HG02610 (cell line): ENCODE results near the gene GABBR2.

Source experiments
- ATAC-seq: cut with Tn5 transposase; IDR thresholded peaks from one replicate; pipeline ENCODE4 v1.9.1; 2021; ENCODE audit warnings: mild to moderate bottlenecking, moderate library complexity; ENCODE audit not compliant: unreplicated experiment

The GABBR2 gene

DNA sequence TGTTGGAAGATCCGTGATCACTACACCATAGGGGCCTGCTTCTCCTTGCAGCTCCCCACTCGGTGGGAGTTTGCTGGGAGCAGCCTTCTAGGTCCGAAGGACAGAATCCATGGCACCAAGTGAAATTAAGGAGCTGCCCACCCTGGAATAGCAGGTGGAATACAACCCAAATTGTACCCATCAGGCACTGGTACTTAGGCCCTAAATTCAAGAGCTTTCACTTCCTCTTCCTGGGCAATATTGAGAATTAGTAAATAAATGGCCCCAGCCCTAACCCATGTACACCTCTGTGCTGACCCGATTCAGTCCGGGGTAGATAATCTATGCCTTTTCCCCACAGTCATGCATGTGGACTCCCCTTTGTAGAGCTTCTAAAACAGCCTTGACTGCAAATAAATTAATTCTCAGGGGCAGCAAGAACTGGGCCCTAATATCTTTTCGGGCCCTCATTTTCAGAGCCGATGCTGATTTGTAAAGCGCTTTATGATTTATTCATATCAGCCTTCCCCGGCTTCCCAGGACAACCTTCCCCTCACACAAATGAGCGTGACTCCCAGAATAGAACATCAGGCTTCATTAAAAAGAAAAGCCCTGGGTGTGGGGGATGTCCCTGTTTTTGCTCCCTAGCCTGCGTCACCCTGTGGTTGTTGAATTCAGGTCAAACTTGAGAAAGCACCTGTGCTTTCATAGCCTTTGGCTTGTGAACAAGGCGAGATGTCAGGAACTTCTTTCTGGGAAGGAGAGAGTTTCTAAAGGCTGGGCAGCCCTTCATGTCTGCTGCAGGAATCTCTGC lies 327.2 kb downstream of the GABBR2 start:
- ATAC-seq = peak; percentile 31

DNA sequence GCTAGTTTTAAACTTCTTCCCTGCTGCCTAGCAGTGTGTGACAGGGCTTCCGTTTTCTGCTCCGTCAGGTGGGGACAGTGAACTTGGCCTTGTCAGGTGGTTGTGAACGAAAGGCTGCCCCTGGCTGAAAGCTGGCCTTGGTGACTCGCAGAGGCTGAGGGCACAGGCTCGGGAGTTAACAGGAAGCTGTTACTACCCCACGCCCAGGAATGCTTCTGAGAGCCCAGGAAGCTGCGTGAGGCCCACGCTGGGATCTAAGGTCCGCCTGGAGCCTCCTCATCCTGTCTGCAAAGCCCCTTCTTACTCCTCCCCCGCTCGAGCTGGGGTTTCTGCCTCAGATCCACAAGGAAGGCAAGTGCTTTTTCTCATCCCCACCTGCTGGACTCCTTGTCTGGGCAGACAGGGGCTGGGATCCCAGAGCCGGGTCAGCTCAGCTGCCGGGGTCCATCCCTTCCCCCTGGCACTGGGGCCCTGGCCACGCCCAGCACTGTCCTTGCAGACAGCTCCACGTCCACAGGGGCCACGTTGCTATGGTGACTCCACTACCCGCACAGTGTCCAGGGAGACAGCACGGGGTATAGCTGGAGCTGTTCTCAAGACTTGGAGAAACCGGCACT lies 328.6 kb downstream of the GABBR2 start:
- peak; percentile 40 for ATAC-seq

DNA sequence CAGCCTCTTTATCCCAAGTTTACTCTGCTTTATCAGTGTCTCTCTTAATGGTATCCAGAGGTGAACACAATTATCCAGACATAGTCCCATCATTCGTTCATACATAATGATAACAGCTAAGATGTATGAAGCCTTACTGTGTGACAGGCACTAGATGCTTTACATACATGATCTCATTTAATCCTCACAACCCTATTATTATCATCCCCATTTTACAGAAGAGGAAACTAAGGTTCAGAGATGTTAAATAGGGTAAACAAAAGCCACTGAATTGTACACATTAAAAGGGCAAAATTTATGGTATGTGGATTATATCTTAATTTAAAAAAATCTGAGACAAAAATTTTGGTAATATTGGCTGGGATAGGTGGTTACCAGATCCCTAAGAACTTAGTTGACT lies 329.2 kb downstream of the GABBR2 start:
- no peak for ATAC-seq

DNA sequence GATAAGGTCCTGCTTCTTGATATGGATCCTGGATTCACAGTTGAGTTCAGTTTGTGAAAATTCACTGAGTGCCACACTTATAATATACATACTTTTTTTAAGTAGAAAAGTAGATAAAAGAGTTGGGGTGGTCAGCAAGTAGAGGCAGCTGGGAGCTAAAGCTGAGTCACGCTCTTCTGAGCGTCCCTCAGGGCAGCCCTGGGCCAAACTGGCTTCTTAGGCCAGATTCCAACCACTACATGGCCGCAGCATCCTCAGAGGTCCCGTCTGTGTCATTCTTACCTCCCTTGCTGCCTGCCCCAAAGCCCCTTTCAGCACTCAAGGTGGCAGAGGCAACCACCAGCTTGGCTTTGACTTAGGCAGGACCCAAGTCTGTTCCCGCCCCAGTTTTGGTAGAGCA lies 329.9 kb downstream of the GABBR2 start:
- ATAC-seq = no peak

DNA sequence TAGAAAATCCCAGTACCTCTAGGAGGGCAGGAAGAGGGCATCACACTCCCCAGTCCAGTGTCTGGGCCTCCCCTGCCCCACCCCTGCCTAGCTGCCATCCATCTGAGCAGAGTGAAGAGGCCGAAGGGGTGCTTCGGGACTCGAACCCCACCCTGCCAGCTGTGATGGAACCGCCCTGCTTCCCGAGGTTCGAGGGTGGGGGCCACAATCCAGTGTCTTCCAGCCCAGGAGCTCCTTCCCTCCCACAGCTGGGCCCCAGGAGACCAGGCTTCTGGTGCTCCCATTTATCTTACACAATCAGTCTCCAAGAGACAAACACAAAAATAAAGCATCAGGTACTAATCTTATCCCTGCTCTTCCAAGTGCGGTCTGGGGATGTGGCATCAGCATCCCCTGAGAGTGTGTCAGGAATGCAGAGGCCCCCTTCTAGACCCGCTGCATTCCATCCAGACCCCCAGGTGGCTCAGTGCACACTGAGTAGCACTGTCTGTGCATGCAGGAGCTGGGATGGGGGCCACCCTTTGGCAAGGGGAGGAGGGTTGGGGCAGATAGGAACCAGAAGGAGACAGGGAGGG lies 330.4 kb downstream of the GABBR2 start:
- no peak for ATAC-seq

DNA sequence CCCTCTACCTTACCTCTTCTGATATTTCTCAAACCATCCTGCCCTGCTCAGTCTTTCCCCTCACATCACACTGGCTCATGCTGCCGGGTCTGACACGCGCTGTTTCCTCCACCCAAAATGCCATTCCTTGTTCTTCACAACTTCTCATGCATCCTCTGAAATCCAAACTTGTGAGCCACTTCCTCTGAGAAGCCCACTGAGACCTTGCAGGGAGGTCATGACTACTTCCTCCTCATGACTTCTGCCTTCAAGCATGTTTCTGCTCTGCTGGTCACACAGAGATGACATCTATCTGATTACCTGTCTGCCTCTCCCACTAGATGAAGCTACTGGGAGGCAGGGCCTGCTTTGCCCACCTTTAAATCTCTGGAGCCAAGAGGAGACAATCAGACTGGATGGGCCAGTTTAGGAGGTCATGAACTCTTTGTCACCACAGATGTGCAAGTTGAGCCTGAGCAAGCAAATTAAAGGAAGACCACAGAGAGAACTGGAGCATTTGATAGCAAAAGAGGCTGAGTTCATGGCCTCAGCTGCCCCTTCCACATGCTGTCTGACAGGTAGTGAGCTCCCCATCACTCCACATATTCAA lies 333.5 kb downstream of the GABBR2 start:
- peak; percentile 40 for ATAC-seq

DNA sequence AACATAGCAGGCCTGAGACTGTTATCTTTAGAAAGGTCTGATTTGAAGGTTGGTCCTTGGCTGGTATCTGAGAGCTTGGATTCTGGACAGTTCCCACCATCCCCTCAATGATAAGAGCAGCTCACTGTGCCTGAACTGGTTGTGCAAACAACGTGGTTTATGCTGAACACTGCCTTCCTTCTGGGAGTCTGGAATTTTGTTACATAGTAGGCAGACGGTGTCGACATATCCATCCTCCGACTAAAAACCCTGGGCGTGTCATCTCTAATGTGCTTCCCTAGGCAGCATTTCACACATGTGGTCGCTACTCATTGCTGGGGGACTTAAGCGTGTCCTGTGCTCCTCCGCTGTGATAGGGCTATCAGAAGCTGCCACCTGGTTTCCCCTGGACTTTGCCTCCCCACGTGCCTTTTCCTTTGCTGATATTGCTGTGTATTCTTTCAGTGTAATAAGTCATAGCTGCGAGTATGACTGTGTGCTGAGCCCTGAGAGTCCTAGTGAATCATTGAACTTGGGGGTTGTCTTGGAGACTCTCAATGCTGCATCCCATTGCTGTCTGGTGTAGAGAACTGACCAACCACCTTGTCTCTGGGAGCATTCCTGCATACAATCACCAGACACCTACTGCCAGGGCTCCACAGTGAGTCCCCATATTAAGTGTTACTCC lies 334.2 kb downstream of the GABBR2 start:
- no peak for ATAC-seq

DNA sequence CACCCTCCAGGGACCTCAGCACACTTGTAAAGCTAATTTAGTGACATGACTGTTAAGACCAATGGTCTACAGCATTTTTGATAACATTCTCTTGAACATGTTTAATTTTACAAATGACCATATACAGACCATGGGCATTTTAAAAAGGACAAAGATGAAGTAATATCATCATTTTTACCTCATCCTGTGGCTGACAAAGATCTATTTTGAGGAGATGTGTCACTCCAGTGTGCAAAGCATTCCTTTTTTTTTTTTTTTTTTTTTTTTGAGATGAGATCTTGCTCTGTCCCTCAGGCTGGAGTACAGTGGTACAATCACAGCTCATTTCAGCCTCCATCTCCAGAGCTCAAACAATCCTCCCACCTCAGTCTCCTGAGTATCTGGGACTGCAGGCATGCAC lies 335.1 kb downstream of the GABBR2 start:
- ATAC-seq = no peak

DNA sequence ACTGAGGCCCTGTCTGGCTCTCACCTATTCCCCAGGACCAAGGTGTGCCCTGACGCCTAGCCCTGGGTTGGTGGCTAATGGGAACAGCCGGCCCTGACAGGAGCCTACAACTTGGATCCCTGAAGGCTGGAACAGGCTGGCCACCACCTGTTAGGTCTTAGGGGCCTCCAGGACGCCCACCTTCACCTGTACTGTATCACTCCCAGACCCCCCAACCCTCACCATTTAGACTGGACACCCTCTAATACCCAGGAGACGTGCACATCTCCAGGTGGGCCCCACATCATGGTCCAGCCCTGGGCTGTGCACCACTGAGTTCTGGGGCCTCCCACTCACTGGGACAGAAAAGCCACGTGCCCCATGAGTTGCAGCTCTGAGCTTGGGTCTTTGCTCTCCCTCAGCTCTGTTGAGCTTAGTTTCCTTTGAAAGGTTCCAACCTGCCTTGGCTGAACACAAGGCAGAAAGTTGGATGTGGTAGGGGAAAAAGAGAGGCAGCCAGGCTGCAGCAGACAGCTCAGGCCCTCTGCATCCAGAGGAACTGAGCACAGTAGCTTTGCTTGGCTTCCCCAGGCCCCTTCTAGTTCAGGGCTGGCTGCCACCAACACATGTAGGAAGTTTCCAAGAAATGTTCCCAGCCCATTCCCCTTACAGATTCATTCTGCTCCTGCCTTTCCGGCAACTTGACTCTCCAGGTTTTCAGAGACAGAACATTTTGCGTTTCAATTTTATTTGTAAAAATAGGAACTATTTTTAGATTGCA lies 336.5 kb downstream of the GABBR2 start:
- ATAC-seq = no peak

DNA sequence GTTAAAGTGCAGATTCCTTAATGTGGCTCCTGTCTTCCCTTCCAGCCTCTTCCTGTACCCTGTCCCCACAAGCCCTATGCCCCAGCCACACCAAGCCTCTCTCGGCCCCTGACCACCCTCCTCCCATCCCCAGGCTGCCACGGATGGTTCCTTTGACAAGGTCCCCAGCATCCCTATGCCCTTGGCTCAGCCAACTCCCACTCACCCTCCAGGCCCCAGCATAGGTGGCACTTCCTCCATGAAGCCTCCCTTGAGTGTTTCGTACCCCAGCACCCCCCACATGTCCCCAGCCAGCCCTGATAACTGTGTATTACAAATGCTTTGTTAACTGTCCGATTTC lies 337.8 kb downstream of the GABBR2 start:
- no peak for ATAC-seq

DNA sequence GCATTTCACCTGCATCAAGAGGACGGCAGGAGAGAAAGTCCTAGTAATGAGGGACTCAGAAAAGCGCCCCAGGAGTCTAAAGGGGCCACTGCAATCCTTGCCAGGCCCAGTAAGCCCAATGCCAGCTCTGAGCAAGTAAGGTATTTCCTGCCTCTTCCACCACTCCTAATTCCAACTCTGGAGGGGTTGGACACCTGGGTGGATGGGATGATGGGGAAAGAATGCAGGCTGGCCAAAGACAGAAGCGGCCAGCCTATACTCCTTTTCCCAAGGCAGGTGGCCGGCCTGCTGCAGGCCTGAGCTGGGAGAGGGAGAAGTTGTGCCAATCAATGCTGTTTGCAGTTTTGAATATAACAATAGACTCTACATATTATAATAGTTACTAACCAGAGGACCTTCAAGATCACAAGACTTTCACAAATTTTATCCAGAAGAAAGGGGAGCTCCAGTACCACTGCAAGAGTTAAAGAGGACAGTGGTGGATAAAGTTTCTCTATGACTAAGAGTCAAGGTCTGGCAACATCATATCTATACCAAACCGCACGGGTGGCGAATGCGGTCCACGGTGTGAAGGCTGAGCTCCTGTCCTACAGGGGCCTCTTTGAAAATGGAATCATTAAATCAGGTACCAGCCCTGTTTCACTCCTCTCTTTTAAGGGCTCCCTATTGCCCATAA lies 338.3 kb downstream of the GABBR2 start:
- ATAC-seq = no peak

DNA sequence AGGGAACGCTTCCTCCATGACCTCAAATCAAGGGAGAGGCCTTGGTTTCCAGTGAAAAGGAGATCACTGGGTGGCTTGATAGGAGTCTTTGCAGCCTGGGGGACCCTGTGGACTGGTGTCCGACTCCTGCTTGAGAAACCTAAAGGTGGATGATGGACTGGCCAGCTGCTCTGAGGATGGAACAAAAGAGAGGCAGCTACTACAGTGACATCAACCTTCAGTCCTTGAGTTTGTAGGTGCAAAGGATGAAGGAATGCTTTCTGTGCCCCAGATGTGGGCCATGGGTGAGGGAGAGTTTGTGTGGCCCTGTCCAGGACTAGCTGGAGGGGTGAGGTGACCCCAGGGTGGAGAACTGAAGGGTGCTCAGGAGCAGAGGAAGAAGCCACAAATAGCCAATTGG lies 338.8 kb downstream of the GABBR2 start:
- ATAC-seq = no peak

DNA sequence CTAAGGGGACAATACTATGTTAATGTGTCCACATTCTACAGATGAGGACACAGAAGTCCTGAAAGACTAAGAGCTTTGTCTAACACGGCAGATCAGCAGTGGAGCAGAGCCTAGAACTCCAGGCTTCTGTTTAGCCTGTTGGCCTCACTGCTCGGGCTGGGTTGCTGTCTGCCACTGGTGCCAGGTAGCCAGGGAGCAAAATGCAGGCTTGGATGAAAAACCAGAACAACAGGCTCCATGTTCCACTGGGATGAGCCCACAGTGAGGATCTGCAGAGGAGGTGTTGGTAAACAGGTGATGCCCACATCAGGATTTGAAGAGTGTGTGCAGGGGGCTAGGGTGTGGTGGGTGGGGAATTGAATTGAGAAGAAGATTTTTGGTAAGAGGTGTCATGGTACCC lies 339.3 kb downstream of the GABBR2 start:
- no peak for ATAC-seq

DNA sequence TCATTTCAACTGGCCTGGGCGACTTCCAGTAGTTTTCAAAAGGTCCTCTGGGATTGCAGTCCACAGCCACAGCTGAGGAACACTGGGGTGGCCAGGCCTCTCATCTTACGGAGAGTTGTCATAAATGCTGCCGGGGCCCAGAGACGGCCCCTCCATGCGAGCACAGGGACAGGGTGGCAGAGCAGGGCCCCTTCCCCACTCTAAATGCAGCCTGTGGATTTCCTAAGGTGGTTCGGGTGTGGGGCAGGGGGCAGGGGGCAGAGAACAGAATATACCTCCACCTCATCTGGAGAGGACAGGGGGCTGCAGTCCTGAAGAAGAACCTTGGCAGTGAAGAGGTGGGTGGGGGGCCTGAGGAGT lies 339.7 kb downstream of the GABBR2 start:
- ATAC-seq = no peak

DNA sequence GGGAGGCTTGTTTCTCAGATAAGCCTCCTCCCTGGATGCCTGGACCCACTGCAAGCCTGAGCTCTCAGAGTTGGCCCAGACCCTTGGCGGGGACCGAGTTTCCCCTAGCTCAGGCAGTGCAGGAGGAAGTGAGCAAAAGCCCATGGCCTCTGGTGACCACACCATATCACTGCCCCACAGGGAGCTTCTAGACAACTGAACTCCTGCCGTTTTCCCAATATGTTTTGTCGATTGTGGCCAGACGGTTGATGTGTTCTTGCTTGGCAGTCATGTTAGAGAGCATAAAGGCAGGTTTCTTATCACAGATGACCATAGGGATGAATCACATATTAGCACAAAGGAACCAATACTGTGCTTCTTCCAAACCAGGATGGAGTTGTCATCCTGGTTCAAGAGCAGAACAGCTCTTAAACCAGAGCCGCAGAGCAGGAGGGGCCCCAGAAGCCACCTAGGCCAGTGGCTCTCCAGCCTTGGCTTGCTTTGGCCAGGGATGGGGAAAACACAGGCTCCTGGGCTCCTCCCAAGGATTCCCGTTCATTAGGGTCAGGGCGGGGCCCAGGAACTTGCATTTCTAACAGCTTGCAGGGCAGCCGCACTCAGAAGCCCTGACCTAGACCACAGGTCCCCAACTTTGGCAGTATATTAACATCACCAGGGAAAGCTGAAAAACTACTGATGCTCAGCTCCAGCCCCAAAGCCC lies 340.2 kb downstream of the GABBR2 start:
- no peak for ATAC-seq

DNA sequence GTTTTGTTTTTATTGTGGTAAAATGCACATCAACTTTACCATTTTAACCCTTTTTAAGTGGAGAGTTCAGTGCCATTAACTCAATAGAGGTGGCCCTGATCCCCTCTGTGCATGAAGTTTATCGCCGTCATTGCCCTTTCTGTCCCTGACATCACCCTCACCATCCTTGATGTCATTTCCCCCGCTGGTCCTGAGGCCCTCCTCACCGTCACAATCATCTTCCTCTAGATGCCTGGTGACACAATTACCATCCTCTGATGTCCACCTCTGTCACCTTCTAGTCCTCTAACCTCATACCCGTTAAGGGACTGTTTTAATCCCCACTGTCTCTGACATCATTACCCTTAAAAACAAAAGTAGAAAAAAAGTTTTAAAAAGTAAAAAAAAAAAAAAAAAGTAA lies 340.8 kb downstream of the GABBR2 start:
- ATAC-seq = no peak

DNA sequence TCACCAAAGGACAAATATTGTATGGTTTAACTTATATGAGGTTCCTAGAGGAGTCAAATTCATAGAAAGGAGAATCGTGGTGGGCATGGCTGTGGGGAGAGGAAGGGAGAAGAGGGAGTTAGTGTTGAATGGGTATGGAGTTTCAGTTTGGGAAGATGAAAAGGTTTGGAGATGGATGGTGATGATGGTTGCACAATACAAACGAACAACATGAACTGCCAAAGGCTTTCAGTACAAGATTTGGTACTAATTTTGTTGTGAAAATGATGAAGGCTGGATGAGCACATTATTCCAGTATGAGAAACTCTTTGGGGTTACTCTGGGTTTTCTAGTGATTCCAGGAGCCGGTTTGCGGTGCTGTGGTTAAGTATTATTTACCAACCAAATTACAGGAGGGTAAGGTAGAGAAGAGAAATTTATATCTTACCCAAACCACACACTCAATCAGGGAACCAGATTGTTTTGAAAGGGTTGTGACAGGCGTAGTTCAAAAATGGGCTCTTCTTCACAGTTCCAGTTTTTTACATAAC lies 341.3 kb downstream of the GABBR2 start:
- no peak for ATAC-seq

DNA sequence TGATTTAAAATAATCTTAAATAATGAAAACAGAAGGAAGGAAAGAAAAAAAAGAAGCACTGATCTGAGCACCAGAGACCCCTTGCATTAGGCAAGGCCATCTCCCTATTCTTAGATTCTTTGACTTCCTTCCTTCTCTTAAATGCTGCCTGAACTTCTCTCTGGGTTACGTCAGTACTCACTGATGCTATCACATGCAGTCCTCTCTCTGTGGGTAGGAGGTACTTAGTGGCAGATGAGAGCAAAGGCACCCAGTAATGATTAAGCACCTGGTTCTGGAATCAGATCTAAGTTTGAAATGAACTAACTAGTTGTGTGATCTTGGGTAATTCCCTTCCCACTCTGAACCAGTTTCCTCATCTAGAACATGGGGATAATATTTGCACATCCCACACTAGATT lies 343.0 kb downstream of the GABBR2 start:
- no peak for ATAC-seq

DNA sequence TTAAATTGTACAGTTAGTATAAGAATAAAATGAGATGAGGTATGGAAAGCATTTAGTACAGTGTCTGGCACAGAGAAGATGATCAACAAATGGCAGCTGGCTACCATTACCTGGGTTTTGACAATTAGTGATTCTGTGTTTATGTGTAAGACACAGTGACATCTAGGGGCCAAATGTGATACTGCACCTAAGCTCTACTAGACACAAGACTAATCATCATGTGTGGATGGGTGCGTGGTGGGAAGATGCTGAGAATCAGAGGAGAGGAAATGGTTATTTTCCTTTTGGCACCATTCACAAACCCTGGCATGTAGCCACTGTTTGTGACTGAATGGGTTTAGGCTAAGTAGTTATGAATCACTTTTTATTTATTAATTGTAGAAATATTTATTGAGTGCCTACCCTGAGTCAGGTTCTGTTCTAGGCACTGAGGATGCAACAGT lies 343.5 kb downstream of the GABBR2 start:
- ATAC-seq = no peak
